Measurements from ENCODE around the gene BCAM.

The BCAM gene

DNA sequence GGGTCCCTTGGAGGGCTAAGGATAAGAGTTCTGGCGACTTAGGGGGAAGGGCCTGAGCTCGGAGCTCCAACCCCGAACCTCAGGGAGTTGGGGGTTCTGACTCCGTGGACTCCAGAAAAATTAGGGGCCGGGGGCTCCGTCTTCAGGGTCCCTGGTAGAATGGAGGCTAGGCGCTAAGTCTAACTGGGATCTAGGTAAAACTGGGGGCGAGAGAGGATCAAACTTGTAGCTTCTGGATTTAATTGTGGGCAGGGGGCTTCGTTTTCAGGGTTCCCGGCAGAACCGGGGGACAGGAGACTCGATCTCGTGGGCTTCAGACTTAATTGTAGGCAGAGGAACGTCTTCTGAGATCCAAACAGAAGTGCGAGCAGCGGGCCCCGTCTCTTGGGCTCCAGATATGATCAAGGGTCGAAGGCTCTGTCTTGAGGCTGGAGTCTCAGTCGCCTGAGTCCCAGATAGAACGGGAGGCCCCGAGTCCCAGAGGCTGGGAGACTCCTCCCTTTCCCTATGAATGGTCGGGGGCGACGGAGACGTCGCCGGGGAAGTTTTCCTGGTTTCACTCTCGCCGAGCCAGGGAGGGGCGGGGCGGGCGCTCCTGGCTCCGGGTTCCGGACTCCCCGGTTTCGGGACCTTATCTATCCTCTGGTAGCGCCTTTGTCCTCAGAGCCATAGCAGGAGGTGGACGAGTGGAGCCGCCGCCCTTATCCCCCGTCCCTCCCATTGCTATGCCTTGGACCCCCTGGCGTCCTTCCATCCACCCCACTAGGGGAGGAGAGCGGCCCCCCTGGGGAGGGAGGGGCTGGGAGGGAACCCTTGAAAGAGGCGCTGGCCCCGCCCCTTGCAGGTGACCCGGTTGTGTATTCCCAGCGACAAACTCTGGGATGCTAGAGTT, 38.5 kb downstream of the BCAM start:
- H3K27ac ChIP-seq = peak overlapping the region; percentile 76
- TF ChIP-seq, protein P1, sequence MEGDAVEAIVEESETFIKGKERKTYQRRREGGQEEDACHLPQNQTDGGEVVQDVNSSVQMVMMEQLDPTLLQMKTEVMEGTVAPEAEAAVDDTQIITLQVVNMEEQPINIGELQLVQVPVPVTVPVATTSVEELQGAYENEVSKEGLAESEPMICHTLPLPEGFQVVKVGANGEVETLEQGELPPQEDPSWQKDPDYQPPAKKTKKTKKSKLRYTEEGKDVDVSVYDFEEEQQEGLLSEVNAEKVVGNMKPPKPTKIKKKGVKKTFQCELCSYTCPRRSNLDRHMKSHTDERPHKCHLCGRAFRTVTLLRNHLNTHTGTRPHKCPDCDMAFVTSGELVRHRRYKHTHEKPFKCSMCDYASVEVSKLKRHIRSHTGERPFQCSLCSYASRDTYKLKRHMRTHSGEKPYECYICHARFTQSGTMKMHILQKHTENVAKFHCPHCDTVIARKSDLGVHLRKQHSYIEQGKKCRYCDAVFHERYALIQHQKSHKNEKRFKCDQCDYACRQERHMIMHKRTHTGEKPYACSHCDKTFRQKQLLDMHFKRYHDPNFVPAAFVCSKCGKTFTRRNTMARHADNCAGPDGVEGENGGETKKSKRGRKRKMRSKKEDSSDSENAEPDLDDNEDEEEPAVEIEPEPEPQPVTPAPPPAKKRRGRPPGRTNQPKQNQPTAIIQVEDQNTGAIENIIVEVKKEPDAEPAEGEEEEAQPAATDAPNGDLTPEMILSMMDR (conservative IDR thresholded peaks at IDR 0.05) = no peak
- no peak for TF ChIP-seq ZFX (IDR thresholded peaks at IDR 0.05)

- H3K27ac ChIP-seq = no peak overlapping the region
- TF ChIP-seq ZFX (IDR thresholded peaks at IDR 0.05) = no peak
- TF ChIP-seq, protein P1 (conservative IDR thresholded peaks at IDR 0.05) = no peak
These were observed 39.3 kb downstream of the BCAM start for GRCh38 chr19:44848036-44848811.

- H3K27ac ChIP-seq = no peak overlapping the region
- no peak for TF ChIP-seq ZFX (IDR thresholded peaks at IDR 0.05)
- TF ChIP-seq, protein P1 (conservative IDR thresholded peaks at IDR 0.05) = no peak
These were observed 40.0 kb downstream of the BCAM start for GRCh38 chr19:44848812-44849447.

DNA sequence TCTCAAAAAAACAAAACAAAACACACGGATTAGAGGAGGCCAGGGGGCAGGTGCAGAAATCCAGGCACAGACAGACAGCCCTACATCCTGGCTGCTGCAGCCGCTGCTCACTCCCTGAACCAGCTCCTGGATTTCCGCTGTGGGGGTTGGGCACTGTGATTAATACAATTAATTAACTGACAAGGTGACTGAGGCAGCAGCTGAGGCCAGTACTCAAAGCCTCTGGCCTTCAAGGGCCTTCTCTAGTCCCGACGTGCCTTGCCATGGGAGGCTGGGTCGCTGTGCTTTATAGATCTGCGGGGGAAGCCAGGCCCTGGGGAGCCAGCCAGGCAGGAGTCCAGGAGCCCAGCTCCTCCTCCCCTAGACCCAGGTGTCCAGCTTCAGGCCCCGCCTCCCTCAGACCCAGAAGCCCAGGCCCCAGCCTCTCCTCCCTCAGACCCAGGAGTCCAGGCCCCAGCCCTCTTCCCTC, 41.8 kb downstream of the BCAM start:
- no peak for TF ChIP-seq ZFX (IDR thresholded peaks at IDR 0.05)
- TF ChIP-seq, protein P1 (conservative IDR thresholded peaks at IDR 0.05) = no peak
- no peak overlapping the region for H3K27ac ChIP-seq

DNA sequence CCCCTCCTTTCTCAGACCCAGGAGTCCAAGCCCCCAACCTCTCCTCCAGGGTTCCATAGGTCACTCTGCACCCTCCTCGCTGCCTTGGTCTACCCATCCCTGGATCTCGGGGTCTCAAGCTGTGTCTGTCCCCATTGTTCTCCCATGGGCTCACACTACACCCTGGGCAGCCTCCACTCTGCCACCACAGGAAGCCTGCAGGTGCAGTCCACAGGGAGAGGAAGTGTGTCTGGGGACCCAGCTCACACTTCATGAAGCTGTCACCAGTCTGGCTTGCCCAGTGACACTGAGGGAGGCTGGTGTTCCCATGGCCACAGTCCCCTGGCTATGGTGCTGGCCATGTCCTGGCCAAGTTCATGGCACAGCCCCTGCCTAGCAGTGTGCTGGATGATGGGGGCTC, 42.5 kb downstream of the BCAM start:
- TF ChIP-seq, protein P1 (conservative IDR thresholded peaks at IDR 0.05) = no peak
- no peak for TF ChIP-seq ZFX (IDR thresholded peaks at IDR 0.05)
- no peak overlapping the region for H3K27ac ChIP-seq

- H3K27ac ChIP-seq = no peak overlapping the region
- TF ChIP-seq ZFX (IDR thresholded peaks at IDR 0.05) = no peak
- TF ChIP-seq, protein P1 (conservative IDR thresholded peaks at IDR 0.05) = no peak
These were observed 46.7 kb downstream of the BCAM start for GRCh38 chr19:44855606-44856005.

Data from C4-2B (cell line).